SJSA1 (cell line): ENCODE measurements around the gene TGFBR3. TPM values are rescaled to one million over a fixed set of nuclear protein-coding genes. Genes with fewer than 3 reads are reported as not detected.
"Not testable (repeated sequence)": the region's sequence is repeated elsewhere in the genome, so short reads cannot be mapped to it uniquely, and the experiment has no call there.

Source experiments
- DNase-seq, 2 experiments: peaks; one replicate each; pipeline ENCODE4 v3.0.0-alpha.2; 2015 to 2020; ENCODE audit warnings: low spot score in 2 of 2, low read depth in 1 of 2
- H3K27ac ChIP-seq: fragments of 250-450 bp; sonication (Bioruptor Pico); 2 replicates; pipeline ENCODE4 v1.5.1; 2020; ENCODE audit warnings: mild to moderate bottlenecking, moderate library complexity
- H3K27me3 ChIP-seq: fragments of 250-450 bp; sonication (Bioruptor Pico); replicated peaks from 2 replicates; pipeline ENCODE4 v1.5.1; 2020; ENCODE audit warnings: mild to moderate bottlenecking, moderate library complexity
- H3K36me3 ChIP-seq: fragments of 250-450 bp; sonication (Bioruptor Pico); 2 replicates; pipeline ENCODE4 v1.5.1; 2020; ENCODE audit warnings: mild to moderate bottlenecking
- H3K4me1 ChIP-seq: fragments of 250-450 bp; sonication (Bioruptor Pico); replicated peaks from 2 replicates; pipeline ENCODE4 v1.6.1; 2021; ENCODE audit warnings: mild to moderate bottlenecking
- H3K4me3 ChIP-seq: fragments of 250-450 bp; sonication (Bioruptor Pico); 2 replicates; pipeline ENCODE4 v1.5.1; 2020; ENCODE audit warnings: mild to moderate bottlenecking
- H3K9me3 ChIP-seq: fragments of 250-450 bp; sonication (Bioruptor Pico); replicated peaks from 2 replicates; pipeline ENCODE4 v1.5.1; 2020; ENCODE audit warnings: mild to moderate bottlenecking
- total RNA-seq: library from RNA; depleted of rRNA; stranded (reverse); fragments of >200 nt; shearing (Covaris generic); gene quantifications from 2 replicates; pipeline ENCODE4 v1.2.3, GENCODE V29; 2014

Gene TGFBR3
- total RNA-seq, 1 experiment from 2014 or later = 8.8 TPM

DNA sequence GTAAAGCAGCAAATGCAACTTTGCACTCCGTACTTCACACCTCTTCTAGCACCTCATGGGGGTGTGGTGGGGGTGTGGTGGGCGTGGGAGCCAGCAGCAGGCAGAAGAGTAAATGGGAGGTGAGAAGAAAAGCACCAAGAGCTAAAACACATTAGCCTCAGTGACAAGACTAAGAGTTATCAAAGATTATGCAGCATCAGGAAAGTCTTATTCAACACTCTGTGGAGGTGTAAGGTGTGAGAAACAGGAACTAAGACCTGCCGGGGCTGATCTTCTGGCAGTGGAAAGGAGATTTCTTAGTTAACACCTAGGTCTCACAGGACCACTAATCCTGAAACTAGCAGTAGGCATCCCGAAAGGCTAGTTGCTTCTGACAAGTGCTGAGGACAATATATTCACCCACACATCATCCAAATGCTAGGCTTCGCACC, 9.9 kb downstream of the TGFBR3 start:
- H3K27me3 ChIP-seq = no peaks in the 10 kb centered on the region
- no peak overlapping the region for H3K27ac ChIP-seq
- DNase-seq = no peak
- no peak overlapping the region for H3K4me3 ChIP-seq
- peaks cover 10% of the 10 kb centered on the region for H3K4me1 ChIP-seq
- no peaks in the 10 kb centered on the region for H3K36me3 ChIP-seq
- H3K9me3 ChIP-seq = no peaks in the 10 kb centered on the region

DNA sequence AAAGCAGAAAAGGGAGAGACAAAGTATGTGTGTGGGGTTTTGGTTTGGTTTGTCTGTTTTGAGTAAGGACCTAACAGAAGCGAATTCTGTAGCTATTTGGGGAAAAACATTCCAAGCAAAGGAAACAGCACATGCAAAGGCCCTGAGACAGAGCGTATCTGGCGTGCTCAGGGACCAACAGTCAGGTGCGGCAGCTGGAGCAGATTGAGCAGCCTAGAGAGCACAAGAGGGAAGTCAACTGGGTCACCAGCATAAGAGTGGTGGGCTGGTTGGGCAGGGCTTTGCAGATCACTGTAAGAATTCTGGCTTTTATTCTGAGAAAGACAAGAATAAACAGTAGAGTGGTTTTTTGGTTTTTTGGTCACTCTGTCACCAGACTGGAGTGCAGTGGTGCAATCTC, 11.8 kb downstream of the TGFBR3 start:
- no peak overlapping the region for H3K4me3 ChIP-seq
- H3K9me3 ChIP-seq = no peaks in the 10 kb centered on the region
- no peak overlapping the region for H3K27ac ChIP-seq
- H3K4me1 ChIP-seq = peaks cover 10% of the 10 kb centered on the region
- H3K27me3 ChIP-seq = no peaks in the 10 kb centered on the region
- no peak for DNase-seq
- no peaks in the 10 kb centered on the region for H3K36me3 ChIP-seq

DNA sequence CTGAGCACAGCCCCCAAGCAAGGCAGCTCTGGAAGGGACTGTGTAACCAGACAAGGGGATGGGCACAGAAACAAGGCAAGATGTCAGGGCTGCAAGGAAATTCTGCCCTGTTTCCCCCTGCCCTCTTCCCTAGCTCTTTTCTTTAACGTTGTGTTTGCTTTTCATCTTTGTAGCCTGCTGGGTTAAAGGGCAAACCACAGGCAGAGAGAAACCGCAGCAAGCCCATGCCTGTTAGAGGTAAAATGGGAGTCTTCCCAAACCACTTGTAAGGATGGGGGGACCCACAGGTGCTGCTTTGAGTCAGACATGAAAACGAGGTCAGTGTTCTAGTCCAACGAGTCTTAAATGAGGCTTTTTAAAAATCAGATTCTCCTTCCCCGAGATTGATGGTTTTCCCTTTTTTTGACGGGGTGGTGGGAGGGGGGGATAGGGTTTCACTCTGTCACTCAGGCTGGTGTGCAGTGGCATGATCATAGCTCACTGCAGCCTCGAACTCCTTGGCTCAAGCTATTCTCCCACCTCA, 13.3 kb downstream of the TGFBR3 start:
- H3K9me3 ChIP-seq = no peaks in the 10 kb centered on the region
- no peaks in the 10 kb centered on the region for H3K27me3 ChIP-seq
- H3K27ac ChIP-seq = no peak overlapping the region
- H3K4me1 ChIP-seq = peaks cover 10% of the 10 kb centered on the region
- no peak overlapping the region for H3K4me3 ChIP-seq
- no peak for DNase-seq
- no peaks in the 10 kb centered on the region for H3K36me3 ChIP-seq

DNA sequence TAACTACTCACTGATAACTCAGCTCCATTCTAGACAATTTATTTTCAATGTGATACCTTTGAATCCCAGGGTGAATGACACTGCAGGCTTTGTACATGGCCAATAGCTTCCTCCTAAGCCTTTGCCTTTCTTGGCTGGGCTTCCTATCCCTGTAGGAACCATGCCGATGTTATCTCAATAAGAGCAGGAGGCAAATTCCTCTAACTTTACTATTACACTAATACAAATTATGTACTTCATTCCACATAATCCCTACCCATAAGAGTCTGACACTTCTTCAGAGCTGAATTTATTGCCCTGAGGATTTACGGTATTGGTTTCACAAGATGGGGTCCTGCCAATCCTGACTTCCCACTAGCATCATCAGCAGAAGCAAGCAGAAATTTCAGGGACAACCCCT, 14.0 kb downstream of the TGFBR3 start:
- no peaks in the 10 kb centered on the region for H3K27me3 ChIP-seq
- no peak overlapping the region for H3K27ac ChIP-seq
- H3K4me3 ChIP-seq = no peak overlapping the region
- no peaks in the 10 kb centered on the region for H3K9me3 ChIP-seq
- no peak for DNase-seq
- H3K4me1 ChIP-seq = peaks cover 10% of the 10 kb centered on the region
- H3K36me3 ChIP-seq = no peaks in the 10 kb centered on the region

DNA sequence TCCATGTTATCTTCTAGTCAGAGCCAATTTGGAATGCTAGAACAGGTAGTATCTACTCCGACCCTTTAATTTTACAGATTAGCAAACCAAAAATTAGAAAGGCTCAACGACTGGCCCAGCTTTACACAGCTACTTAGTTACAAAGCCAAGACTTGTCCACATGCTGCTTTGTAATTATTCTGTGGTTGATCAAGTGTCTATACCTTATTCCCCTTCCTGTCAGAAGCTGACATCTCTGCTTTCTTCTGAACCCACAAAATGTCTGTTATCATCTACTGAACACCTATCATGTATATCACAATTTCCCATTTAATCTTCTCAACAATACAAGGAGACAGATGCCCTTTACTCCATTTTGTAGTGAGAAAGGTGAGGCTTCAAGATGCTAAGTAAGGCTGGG, 15.6 kb downstream of the TGFBR3 start:
- no peaks in the 10 kb centered on the region for H3K36me3 ChIP-seq

DNA sequence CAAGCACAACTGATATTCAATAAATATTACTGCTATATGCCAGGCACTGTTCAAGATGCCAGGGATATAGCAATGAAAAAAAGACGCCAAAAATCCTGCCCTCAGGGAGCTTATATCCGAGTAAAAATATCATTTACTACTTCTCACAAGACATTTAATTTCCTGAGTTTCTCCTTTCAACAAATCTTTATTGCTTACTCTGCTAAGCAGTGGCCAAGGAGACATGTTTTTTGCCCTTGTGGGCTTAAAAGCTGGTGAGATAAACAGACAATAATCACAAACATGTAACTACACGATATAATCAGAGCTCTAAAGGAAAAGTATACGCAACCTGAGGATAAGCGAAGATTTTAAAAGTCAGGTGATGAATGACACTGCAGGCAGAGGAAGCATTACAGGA, 19.5 kb downstream of the TGFBR3 start:
- peaks cover 17% of the 10 kb centered on the region for H3K4me1 ChIP-seq
- no peaks in the 10 kb centered on the region for H3K27me3 ChIP-seq
- no peaks in the 10 kb centered on the region for H3K9me3 ChIP-seq
- no peak for DNase-seq
- no peak overlapping the region for H3K4me3 ChIP-seq
- no peak overlapping the region for H3K27ac ChIP-seq
- no peaks in the 10 kb centered on the region for H3K36me3 ChIP-seq

More for the DNA sequence above, 15.6 kb downstream of the TGFBR3 start:
- no peaks in the 10 kb centered on the region for H3K27me3 ChIP-seq
- no peak overlapping the region for H3K27ac ChIP-seq
- H3K9me3 ChIP-seq = no peaks in the 10 kb centered on the region
- peaks cover 10% of the 10 kb centered on the region for H3K4me1 ChIP-seq
- no peak for DNase-seq
- H3K4me3 ChIP-seq = no peak overlapping the region

DNA sequence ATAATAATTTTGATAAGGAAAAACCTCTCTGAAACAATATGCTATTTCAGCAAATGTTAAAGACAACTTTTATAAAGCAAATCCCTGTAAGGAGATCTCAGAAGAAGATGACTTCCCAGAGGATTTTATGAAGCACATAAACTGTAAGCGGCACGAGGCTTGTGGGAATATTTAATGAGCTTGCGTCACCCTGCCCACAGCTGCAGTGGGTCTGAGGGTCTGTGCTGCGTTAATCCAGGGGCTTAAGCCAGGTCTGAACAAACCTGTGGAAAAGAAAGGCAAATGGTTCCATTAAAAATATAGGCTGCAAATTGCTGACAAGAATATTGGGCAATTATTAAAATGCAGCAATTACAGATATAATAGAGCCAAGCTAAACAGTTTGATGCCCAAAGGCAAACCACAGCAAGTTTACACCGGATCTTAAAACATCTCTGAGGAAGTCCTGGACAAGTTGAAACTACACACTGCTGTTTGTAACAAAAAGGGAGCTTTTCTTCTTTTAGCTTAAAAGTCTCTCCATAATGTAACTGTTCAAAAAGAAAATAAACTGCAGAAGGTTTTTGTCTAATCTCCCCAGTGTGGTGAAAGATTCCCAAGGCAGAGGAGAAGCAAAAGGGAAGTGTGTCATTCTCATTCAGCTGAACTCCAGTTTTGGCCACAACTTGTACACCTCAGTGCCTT, 21.8 kb downstream of the TGFBR3 start:
- DNase-seq = peak in 1 of 2 experiments; percentile 48
- Histone ChIP-seq H3K27me3 (no peaks in the 10 kb centered on the region), H3K36me3 (no peaks in the 10 kb centered on the region), H3K9me3 (no peaks in the 10 kb centered on the region), H3K27ac (peak overlapping the region; percentile 14; the same call in 1 of the 2 replicates), H3K4me1 (peaks cover 17% of the 10 kb centered on the region), H3K4me3 (no peak overlapping the region)

DNA sequence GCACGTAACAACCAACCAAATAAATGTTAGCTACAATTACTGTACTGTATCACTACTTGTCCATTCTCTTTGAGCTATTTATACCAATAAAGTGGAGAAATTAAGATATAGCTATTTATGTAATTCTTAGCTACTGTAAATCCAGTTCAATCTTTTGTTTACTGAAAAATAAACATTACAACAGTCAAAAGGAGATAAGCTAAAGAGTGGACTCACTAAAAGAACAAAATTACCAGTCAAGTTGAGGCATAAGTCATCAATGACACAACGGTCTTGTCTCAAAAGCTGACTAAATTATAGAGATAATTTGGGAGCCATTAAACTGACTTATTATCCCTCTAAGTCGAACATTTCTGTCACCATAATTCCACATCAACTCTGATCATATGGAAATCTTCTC, 22.5 kb downstream of the TGFBR3 start:
- no peak for DNase-seq
- Histone ChIP-seq H3K4me1 (peaks cover 17% of the 10 kb centered on the region), H3K27ac (no peak overlapping the region), H3K27me3 (no peaks in the 10 kb centered on the region), H3K4me3 (no peak overlapping the region), H3K36me3 (no peaks in the 10 kb centered on the region), H3K9me3 (no peaks in the 10 kb centered on the region)

DNA sequence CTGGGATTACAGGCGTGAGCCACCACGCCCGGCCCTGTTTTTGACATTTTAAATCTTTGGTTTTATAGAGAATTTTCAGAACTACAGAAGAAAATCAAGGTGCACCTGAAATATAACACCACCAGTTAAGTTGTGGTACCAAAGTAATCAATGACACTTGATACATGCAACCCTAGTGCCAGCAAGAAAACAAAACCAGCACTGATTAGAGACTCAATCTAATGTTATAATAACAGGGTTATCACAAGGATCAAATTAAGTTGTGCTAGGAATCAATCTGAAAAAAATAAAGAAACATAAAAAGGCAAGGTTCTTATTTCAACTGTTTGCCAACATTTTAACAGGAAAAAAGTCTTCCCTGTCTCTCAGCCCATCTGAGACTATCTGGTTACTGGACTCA, 23.8 kb downstream of the TGFBR3 start:
- no peaks in the 10 kb centered on the region for H3K36me3 ChIP-seq
- H3K27ac ChIP-seq = no peak overlapping the region
- H3K4me1 ChIP-seq = peaks cover 17% of the 10 kb centered on the region
- no peaks in the 10 kb centered on the region for H3K9me3 ChIP-seq
- DNase-seq = no peak
- H3K27me3 ChIP-seq = no peaks in the 10 kb centered on the region
- no peak overlapping the region for H3K4me3 ChIP-seq

DNA sequence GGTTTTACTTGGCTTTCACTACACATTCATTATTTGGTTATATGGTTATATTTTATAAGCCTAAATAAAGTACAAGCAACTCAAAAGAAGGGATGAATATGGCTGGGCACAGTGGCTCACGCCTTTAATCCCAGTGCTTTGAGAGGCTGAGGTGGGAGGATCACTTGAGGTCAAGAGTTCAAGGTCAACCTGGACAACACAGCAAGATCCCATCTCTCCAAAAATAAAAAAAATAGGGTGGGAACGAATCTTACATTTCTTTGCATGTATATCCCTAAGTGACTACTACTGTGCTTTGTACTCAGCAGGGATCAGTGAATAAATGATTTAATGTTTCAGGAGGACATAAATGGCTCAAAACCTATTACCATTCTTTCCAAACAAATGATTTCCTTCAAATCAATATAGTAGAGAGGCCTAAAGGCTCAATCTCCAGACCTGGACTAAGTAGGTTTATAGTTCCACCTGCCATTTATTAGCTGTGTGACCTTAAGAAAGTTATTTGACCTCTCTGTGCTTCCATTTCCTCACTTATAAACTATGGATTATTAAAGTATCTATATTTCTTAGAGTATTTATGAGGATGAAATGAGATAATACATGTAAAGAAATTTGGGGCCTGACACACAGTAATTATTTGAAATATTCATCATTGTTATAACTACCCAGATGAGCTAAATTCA, 28.3 kb downstream of the TGFBR3 start:
- H3K9me3 ChIP-seq = no peaks in the 10 kb centered on the region
- H3K27ac ChIP-seq = no peak overlapping the region
- H3K4me3 ChIP-seq = no peak overlapping the region
- DNase-seq = no peak
- H3K4me1 ChIP-seq = no peaks in the 10 kb centered on the region
- no peaks in the 10 kb centered on the region for H3K27me3 ChIP-seq
- no peaks in the 10 kb centered on the region for H3K36me3 ChIP-seq

DNA sequence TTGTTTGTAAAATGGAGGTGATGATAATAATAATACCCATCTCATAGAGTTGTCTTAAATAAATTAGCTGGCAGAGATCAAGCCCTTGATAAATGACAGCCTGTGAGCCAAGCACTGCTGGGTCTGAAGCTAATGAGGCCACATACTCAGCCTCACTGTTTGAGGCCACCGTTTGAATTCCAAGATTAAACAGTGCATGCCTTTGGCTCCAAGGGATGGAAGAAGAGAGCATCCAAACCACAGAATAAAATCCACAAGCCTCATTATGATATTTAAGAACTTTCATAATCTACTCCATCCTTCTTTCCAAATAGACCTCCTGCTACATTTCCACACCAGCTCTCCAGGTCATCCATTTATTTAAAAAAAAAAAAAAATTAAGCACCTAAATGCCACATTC, 29.0 kb downstream of the TGFBR3 start:
- no peak for DNase-seq
- Histone ChIP-seq H3K9me3 (no peaks in the 10 kb centered on the region), H3K27ac (no peak overlapping the region), H3K36me3 (no peaks in the 10 kb centered on the region), H3K4me1 (no peaks in the 10 kb centered on the region), H3K4me3 (no peak overlapping the region), H3K27me3 (no peaks in the 10 kb centered on the region)

DNA sequence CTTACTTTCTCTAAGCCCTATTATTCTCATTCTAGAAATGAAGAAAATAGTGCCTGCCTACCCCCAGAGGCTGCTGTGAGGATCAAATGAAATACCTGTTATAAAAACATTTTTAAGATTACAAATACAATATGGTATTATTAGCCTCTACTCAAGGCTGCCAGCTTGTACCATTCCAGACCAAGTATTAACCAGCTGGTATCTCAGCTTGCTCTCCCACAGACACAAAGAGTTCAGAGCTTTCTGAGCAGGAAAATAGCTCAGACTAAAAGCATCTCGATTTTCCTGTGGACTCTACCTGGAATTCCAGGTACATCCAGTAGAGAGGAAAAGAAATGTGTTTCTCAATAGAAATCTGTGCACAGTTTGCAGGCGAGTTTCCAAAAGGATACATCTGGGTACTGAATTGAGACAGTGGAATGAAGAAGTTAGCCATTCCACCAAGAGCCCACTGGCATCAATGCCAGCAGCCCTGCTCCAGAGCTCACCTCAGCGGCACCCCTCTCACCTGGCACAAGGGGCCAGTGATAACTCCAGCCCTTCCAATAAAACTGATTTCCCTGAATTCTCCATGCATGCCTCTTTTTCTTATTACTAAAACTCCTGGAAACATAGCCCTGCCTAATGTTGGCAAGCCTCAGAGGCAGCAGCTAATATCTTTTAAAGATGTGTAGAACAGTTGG, 31.0 kb downstream of the TGFBR3 start:
- Histone ChIP-seq H3K4me3 (no peak overlapping the region), H3K36me3 (no peaks in the 10 kb centered on the region), H3K4me1 (peaks cover 6% of the 10 kb centered on the region), H3K27ac (no peak overlapping the region), H3K27me3 (no peaks in the 10 kb centered on the region), H3K9me3 (no peaks in the 10 kb centered on the region)
- DNase-seq = no peak

DNA sequence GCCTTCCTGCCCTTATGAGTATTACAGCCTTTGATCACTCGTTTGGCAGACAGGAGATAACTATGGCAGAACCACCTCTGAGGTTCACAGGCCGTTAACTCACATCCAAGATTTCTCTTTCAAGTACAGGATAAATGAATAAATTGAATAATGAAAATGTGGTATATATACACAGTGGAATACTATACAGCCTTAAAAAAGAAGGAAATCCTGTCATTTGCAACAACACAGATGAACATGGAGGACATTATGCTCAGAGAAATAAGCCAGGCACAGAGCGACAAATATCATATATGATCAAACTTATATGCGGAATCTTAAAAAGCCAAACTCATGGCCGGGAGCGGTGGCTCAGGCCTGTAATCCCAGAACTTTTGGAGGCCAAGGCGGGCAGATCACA, 32.6 kb downstream of the TGFBR3 start:
- H3K27ac ChIP-seq = no peak overlapping the region
- H3K36me3 ChIP-seq = no peaks in the 10 kb centered on the region
- DNase-seq = no peak
- H3K4me1 ChIP-seq = peaks cover 6% of the 10 kb centered on the region
- H3K27me3 ChIP-seq = no peaks in the 10 kb centered on the region
- no peaks in the 10 kb centered on the region for H3K9me3 ChIP-seq
- no peak overlapping the region for H3K4me3 ChIP-seq

DNA sequence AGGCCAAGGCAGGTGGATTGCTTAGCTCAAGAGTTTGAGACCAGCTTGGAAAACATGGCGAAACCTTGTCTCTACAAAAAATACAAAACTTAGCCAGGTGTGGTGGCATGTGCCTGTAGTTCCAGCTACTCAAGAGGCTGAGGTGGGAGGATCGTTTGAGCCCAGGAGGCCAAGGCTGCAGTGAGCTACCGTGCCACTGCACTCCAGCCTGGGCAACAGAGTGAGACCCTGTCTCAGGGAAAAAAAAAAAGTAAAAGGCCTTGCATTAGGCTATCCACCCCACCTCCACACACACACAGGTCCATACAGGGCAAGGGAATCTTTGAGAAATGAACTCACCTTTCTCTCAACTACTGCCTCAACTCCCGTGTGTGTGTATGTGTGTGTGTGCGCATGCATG, 33.9 kb downstream of the TGFBR3 start:
- H3K27ac ChIP-seq, H3K4me3 ChIP-seq, H3K36me3 ChIP-seq, H3K27me3 ChIP-seq, H3K4me1 ChIP-seq, H3K9me3 ChIP-seq, DNase-seq: not testable (repeated sequence)
